Measurements from ENCODE around the gene PTGES. TPM values are rescaled to one million over a fixed set of nuclear protein-coding genes. Genes with fewer than 3 reads are reported as not detected.

The PTGES gene
- polyA plus RNA-seq, 1 experiment, result 17.0 TPM

GRCh38 chr9:129735546-129735945, 17.3 kb downstream of the PTGES start:
- no peak for TF ChIP-seq CTCF (IDR thresholded peaks at IDR 0.05; ENCODE audit: low read depth, low read length)
- H3K27ac ChIP-seq (ENCODE audit: low read depth, low read length), result no peak overlapping the region
- no peaks in the 10 kb centered on the region for H3K9me3 ChIP-seq (ENCODE audit: control insufficient read depth, insufficient read depth, low read length)
- ChIA-PET CTCF (interaction anchor here (2.9 to 5.3 kb wide), 3 partner anchors 8 to 48 kb away, joined by 16 to 85 read pairs (median 80); no protein-coding TSS in a partner anchor), POLR2A (no interaction called here)
- H3K4me3 ChIP-seq (ENCODE audit: low read depth, low read length), result no peak overlapping the region
- no peak for DNase-seq (ENCODE audit: low read depth, low spot score)
- no peaks in the 10 kb centered on the region for H3K27me3 ChIP-seq (ENCODE audit: control insufficient read depth, insufficient read depth, low read length)

GRCh38 chr9:129733632-129733953, 19.2 kb downstream of the PTGES start:
- no peak overlapping the region for H3K27ac ChIP-seq (ENCODE audit: low read depth, low read length)
- no peak for TF ChIP-seq CTCF (IDR thresholded peaks at IDR 0.05; ENCODE audit: low read depth, low read length)
- no peak overlapping the region for H3K4me3 ChIP-seq (ENCODE audit: low read depth, low read length)
- no peak for DNase-seq (ENCODE audit: low read depth, low spot score)
- ChIA-PET CTCF (interaction anchor here (2.9 kb wide), 1 partner anchor 49 kb away, joined by 16 read pairs; no protein-coding TSS in a partner anchor), POLR2A (no interaction called here)
- H3K9me3 ChIP-seq (ENCODE audit: control insufficient read depth, insufficient read depth, low read length), result no peaks in the 10 kb centered on the region
- no peaks in the 10 kb centered on the region for H3K27me3 ChIP-seq (ENCODE audit: control insufficient read depth, insufficient read depth, low read length)

GRCh38 chr9:129732946-129733631, 19.8 kb downstream of the PTGES start:
- TF ChIP-seq CTCF (IDR thresholded peaks at IDR 0.05; ENCODE audit: low read depth, low read length), result no peak
- ChIA-PET CTCF (interaction anchor here (2.9 kb wide), 1 partner anchor 50 kb away, joined by 16 read pairs; no protein-coding TSS in a partner anchor), POLR2A (no interaction called here)
- no peak overlapping the region for H3K27ac ChIP-seq (ENCODE audit: low read depth, low read length)
- H3K27me3 ChIP-seq (ENCODE audit: control insufficient read depth, insufficient read depth, low read length), result no peaks in the 10 kb centered on the region
- DNase-seq (ENCODE audit: low read depth, low spot score), result no peak
- H3K4me3 ChIP-seq (ENCODE audit: low read depth, low read length), result no peak overlapping the region
- no peaks in the 10 kb centered on the region for H3K9me3 ChIP-seq (ENCODE audit: control insufficient read depth, insufficient read depth, low read length)

GRCh38 chr9:129732100-129732499, 20.7 kb downstream of the PTGES start:
- no peak for DNase-seq (ENCODE audit: low read depth, low spot score)
- no peak overlapping the region for H3K27ac ChIP-seq (ENCODE audit: low read depth, low read length)
- H3K27me3 ChIP-seq (ENCODE audit: control insufficient read depth, insufficient read depth, low read length), result no peaks in the 10 kb centered on the region
- TF ChIP-seq CTCF (IDR thresholded peaks at IDR 0.05; ENCODE audit: low read depth, low read length), result no peak
- CTCF ChIA-PET, result no interaction called here
- no peaks in the 10 kb centered on the region for H3K9me3 ChIP-seq (ENCODE audit: control insufficient read depth, insufficient read depth, low read length)
- H3K4me3 ChIP-seq (ENCODE audit: low read depth, low read length), result no peak overlapping the region
- POLR2A ChIA-PET, result no interaction called here

- no peak overlapping the region for H3K27ac ChIP-seq (ENCODE audit: low read depth, low read length)
- no peak overlapping the region for H3K4me3 ChIP-seq (ENCODE audit: low read depth, low read length)
- no peak for DNase-seq (ENCODE audit: low read depth, low spot score)
- POLR2A ChIA-PET, result no interaction called here
- H3K27me3 ChIP-seq (ENCODE audit: control insufficient read depth, insufficient read depth, low read length), result no peaks in the 10 kb centered on the region
- no peak for TF ChIP-seq CTCF (IDR thresholded peaks at IDR 0.05; ENCODE audit: low read depth, low read length)
- CTCF ChIA-PET, result no interaction called here
- H3K9me3 ChIP-seq (ENCODE audit: control insufficient read depth, insufficient read depth, low read length), result no peaks in the 10 kb centered on the region
Observed at GRCh38 chr9:129731477-129732085, 21.3 kb downstream of the PTGES start.

Data from AG04450 (cell line).